Measurements from ENCODE around the gene MYO1A.

DNA sequence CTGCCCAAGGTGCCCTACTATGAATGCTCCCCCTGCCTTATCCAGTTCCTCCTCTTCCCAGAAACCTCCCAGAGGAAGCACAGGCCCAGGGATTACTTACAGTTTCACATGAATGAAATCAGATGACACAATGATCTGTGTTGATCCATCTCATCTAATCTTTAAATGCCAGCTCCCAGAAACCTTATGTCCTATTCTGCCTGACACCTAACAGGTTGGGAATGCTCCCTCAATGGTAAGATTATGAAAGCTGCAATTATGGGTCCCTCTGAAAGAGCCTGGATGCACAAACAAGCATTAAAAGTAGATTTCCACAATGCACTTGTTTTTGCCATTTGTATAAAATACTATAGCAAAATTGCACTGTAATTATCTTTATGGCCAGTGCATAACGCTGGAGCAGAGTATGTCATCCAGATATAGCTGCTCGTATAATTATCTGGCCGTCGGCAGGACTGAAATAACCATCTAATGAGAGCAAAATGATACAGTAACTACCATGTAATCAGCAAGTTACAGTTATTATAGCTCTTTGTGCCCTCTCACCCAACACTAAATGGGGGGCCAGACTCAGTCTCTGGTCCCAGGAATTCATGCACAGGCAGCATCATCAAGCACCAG is 39.2 kb downstream of the MYO1A start:
- TF ChIP-seq, protein P1, sequence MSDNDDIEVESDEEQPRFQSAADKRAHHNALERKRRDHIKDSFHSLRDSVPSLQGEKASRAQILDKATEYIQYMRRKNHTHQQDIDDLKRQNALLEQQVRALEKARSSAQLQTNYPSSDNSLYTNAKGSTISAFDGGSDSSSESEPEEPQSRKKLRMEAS (IDR thresholded peaks at IDR 0.05; ENCODE audit: low read depth, low read length): no peak
- TF ChIP-seq, protein P2, sequence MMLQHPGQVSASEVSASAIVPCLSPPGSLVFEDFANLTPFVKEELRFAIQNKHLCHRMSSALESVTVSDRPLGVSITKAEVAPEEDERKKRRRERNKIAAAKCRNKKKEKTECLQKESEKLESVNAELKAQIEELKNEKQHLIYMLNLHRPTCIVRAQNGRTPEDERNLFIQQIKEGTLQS (IDR thresholded peaks at IDR 0.05; ENCODE audit: borderline replicate concordance, extremely low read depth, low read depth, low read length): no peak
- no peak for TF ChIP-seq TARDBP (IDR thresholded peaks at IDR 0.05; ENCODE audit: borderline replicate concordance)
- TF ChIP-seq TAF1 (IDR thresholded peaks at IDR 0.05; ENCODE audit: borderline replicate concordance, low read depth, low read length): no peak
- TF ChIP-seq, protein P3, sequence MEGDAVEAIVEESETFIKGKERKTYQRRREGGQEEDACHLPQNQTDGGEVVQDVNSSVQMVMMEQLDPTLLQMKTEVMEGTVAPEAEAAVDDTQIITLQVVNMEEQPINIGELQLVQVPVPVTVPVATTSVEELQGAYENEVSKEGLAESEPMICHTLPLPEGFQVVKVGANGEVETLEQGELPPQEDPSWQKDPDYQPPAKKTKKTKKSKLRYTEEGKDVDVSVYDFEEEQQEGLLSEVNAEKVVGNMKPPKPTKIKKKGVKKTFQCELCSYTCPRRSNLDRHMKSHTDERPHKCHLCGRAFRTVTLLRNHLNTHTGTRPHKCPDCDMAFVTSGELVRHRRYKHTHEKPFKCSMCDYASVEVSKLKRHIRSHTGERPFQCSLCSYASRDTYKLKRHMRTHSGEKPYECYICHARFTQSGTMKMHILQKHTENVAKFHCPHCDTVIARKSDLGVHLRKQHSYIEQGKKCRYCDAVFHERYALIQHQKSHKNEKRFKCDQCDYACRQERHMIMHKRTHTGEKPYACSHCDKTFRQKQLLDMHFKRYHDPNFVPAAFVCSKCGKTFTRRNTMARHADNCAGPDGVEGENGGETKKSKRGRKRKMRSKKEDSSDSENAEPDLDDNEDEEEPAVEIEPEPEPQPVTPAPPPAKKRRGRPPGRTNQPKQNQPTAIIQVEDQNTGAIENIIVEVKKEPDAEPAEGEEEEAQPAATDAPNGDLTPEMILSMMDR (IDR thresholded peaks at IDR 0.05 in 2 of 3, conservative IDR thresholded peaks at IDR 0.05 in 1 of 3; ENCODE audit: control insufficient read depth in 2 of 3, extremely low read depth in 1 of 3, insufficient read depth in 1 of 3, low read depth in 3 of 3, low read length in 3 of 3): no peak
- no peak for TF ChIP-seq CHD2 (IDR thresholded peaks at IDR 0.05; ENCODE audit: borderline replicate concordance, low read depth, low read length)
- TF ChIP-seq, protein P4, sequence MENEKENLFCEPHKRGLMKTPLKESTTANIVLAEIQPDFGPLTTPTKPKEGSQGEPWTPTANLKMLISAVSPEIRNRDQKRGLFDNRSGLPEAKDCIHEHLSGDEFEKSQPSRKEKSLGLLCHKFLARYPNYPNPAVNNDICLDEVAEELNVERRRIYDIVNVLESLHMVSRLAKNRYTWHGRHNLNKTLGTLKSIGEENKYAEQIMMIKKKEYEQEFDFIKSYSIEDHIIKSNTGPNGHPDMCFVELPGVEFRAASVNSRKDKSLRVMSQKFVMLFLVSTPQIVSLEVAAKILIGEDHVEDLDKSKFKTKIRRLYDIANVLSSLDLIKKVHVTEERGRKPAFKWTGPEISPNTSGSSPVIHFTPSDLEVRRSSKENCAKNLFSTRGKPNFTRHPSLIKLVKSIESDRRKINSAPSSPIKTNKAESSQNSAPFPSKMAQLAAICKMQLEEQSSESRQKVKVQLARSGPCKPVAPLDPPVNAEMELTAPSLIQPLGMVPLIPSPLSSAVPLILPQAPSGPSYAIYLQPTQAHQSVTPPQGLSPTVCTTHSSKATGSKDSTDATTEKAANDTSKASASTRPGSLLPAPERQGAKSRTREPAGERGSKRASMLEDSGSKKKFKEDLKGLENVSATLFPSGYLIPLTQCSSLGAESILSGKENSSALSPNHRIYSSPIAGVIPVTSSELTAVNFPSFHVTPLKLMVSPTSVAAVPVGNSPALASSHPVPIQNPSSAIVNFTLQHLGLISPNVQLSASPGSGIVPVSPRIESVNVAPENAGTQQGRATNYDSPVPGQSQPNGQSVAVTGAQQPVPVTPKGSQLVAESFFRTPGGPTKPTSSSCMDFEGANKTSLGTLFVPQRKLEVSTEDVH (IDR thresholded peaks at IDR 0.05; ENCODE audit: low read depth, partially characterized antibody): no peak
- TF ChIP-seq, protein P5, sequence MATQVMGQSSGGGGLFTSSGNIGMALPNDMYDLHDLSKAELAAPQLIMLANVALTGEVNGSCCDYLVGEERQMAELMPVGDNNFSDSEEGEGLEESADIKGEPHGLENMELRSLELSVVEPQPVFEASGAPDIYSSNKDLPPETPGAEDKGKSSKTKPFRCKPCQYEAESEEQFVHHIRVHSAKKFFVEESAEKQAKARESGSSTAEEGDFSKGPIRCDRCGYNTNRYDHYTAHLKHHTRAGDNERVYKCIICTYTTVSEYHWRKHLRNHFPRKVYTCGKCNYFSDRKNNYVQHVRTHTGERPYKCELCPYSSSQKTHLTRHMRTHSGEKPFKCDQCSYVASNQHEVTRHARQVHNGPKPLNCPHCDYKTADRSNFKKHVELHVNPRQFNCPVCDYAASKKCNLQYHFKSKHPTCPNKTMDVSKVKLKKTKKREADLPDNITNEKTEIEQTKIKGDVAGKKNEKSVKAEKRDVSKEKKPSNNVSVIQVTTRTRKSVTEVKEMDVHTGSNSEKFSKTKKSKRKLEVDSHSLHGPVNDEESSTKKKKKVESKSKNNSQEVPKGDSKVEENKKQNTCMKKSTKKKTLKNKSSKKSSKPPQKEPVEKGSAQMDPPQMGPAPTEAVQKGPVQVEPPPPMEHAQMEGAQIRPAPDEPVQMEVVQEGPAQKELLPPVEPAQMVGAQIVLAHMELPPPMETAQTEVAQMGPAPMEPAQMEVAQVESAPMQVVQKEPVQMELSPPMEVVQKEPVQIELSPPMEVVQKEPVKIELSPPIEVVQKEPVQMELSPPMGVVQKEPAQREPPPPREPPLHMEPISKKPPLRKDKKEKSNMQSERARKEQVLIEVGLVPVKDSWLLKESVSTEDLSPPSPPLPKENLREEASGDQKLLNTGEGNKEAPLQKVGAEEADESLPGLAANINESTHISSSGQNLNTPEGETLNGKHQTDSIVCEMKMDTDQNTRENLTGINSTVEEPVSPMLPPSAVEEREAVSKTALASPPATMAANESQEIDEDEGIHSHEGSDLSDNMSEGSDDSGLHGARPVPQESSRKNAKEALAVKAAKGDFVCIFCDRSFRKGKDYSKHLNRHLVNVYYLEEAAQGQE (IDR thresholded peaks at IDR 0.05; ENCODE audit: low read depth, low read length): no peak
- TF ChIP-seq, protein P6, sequence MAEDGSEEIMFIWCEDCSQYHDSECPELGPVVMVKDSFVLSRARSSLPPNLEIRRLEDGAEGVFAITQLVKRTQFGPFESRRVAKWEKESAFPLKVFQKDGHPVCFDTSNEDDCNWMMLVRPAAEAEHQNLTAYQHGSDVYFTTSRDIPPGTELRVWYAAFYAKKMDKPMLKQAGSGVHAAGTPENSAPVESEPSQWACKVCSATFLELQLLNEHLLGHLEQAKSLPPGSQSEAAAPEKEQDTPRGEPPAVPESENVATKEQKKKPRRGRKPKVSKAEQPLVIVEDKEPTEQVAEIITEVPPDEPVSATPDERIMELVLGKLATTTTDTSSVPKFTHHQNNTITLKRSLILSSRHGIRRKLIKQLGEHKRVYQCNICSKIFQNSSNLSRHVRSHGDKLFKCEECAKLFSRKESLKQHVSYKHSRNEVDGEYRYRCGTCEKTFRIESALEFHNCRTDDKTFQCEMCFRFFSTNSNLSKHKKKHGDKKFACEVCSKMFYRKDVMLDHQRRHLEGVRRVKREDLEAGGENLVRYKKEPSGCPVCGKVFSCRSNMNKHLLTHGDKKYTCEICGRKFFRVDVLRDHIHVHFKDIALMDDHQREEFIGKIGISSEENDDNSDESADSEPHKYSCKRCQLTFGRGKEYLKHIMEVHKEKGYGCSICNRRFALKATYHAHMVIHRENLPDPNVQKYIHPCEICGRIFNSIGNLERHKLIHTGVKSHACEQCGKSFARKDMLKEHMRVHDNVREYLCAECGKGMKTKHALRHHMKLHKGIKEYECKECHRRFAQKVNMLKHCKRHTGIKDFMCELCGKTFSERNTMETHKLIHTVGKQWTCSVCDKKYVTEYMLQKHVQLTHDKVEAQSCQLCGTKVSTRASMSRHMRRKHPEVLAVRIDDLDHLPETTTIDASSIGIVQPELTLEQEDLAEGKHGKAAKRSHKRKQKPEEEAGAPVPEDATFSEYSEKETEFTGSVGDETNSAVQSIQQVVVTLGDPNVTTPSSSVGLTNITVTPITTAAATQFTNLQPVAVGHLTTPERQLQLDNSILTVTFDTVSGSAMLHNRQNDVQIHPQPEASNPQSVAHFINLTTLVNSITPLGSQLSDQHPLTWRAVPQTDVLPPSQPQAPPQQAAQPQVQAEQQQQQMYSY (CRISPR knock-in tag; IDR thresholded peaks at IDR 0.05): no peak
- TF ChIP-seq POLR2A (IDR thresholded peaks at IDR 0.05; ENCODE audit: low read depth, low read length): no peak
- TF ChIP-seq, protein P7, sequence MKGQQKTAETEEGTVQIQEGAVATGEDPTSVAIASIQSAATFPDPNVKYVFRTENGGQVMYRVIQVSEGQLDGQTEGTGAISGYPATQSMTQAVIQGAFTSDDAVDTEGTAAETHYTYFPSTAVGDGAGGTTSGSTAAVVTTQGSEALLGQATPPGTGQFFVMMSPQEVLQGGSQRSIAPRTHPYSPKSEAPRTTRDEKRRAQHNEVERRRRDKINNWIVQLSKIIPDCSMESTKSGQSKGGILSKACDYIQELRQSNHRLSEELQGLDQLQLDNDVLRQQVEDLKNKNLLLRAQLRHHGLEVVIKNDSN (IDR thresholded peaks at IDR 0.05; ENCODE audit: borderline replicate concordance, extremely low read length, insufficient read depth, low read depth, low read length): no peak
- TF ChIP-seq PAX8 (IDR thresholded peaks at IDR 0.05): no peak
- TF ChIP-seq NRF1 (conservative IDR thresholded peaks at IDR 0.05; ENCODE audit: low read depth, low read length): no peak
- no peak for TF ChIP-seq CBX5 (IDR thresholded peaks at IDR 0.05; ENCODE audit: low read depth)

All from GM12878 (cell line).